Esophagus squamous epithelium (tissue), 4 donors: ENCODE results near the gene CECR2.

Source experiments
- CTCF ChIP-seq, 6 experiments: fragments of 450-650 bp in 4 of 6; fragments of 200-600 bp in 2 of 6; sonication (generic) in 2 of 6; IDR thresholded peaks; one replicate each; pipeline ENCODE4 v1.5.1; 2016 to 2019; ENCODE audit warnings: antibody characterized with exemption in 6 of 6, mild to moderate bottlenecking in 4 of 6, moderate library complexity in 4 of 6
- POLR2A ChIP-seq, 4 donors: fragments of 450-650 bp; IDR thresholded peaks; one replicate each; pipeline ENCODE4 v1.6.1; 2017; ENCODE audit warnings: antibody characterized with exemption in 4 of 4, mild to moderate bottlenecking in 4 of 4, moderate library complexity in 3 of 4

GRCh38 chr22:17472932-17473331 lies 103.7 kb downstream of the CECR2 start:
- TF ChIP-seq CTCF (IDR thresholded peaks at IDR 0.05) (no peak), POLR2A (IDR thresholded peaks at IDR 0.05) (no peak)
